GM21528 (cell line): Measurements from ENCODE around the gene TAOK1.

ENCODE experiments used
- ATAC-seq: cut with Tn5 transposase; IDR thresholded peaks from one replicate; pipeline ENCODE4 v1.9.1; 2021; ENCODE audit warnings: mild to moderate bottlenecking, moderate library complexity; ENCODE audit not compliant: unreplicated experiment, low FRiP score

Gene TAOK1

GRCh38 chr17:29376667-29377270 lies 13.4 kb upstream of the TAOK1 start:
- no peak for ATAC-seq

GRCh38 chr17:29378500-29378899 lies 11.7 kb upstream of the TAOK1 start:
- no peak for ATAC-seq

GRCh38 chr17:29379084-29379991 lies 10.8 kb upstream of the TAOK1 start:
- ATAC-seq: no peak

- no peak for ATAC-seq
These were observed 6.5 kb upstream of the TAOK1 start for GRCh38 chr17:29383686-29384085.

GRCh38 chr17:29384901-29385300 lies 5.3 kb upstream of the TAOK1 start:
- ATAC-seq: no peak

- ATAC-seq: no peak
These were observed 3.4 kb upstream of the TAOK1 start for GRCh38 chr17:29386760-29387159.

- no peak for ATAC-seq
These were observed 1.2 kb upstream of the TAOK1 start for GRCh38 chr17:29388937-29389336.

GRCh38 chr17:29390851-29391631 lies 878 bp downstream of the TAOK1 start:
- no peak for ATAC-seq

- ATAC-seq: no peak
These were observed 3.3 kb downstream of the TAOK1 start for GRCh38 chr17:29393436-29393835.

GRCh38 chr17:29394761-29395160 lies 4.6 kb downstream of the TAOK1 start:
- no peak for ATAC-seq

GRCh38 chr17:29396066-29396465 lies 5.9 kb downstream of the TAOK1 start:
- ATAC-seq: no peak

GRCh38 chr17:29399634-29400033 lies 9.5 kb downstream of the TAOK1 start:
- ATAC-seq: no peak

- no peak for ATAC-seq
These were observed 10.7 kb downstream of the TAOK1 start for GRCh38 chr17:29400818-29401217.

- no peak for ATAC-seq
These were observed 11.1 kb downstream of the TAOK1 start for GRCh38 chr17:29401258-29401657.

GRCh38 chr17:29407856-29408255 lies 17.7 kb downstream of the TAOK1 start:
- ATAC-seq: no peak

- no peak for ATAC-seq
These were observed 19.8 kb downstream of the TAOK1 start for GRCh38 chr17:29409963-29410362.

GRCh38 chr17:29412780-29413565 lies 22.8 kb downstream of the TAOK1 start:
- ATAC-seq: no peak

- no peak for ATAC-seq
These were observed 30.0 kb downstream of the TAOK1 start for GRCh38 chr17:29420128-29420527.

GRCh38 chr17:29430275-29430674 lies 40.1 kb downstream of the TAOK1 start:
- ATAC-seq: no peak

- ATAC-seq: no peak
These were observed 43.4 kb downstream of the TAOK1 start for GRCh38 chr17:29433541-29433940.
